ENCODE data around the gene WSB1.

DNA sequence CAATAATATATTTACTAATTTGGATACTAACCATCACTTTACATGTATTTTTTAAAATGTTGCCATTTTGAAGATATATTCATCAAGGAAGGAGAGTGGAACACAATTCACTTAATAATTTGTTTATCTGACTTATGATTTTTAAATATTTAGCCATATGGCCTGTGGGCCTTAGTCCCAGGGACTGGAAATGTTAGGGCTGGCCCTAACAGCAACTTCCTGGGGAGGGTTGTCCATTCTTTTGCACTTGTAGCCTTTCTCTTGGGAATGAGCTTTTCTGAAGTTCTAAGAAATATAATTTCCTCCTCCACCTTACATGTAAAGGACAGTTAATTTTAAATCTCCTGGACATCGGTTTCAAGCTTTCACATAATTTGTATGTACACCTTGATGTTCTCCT is 27.7 kb upstream of the WSB1 start:
- TF ChIP-seq POLR2AphosphoS5 (IDR thresholded peaks at IDR 0.05; ENCODE audit: low read depth, low read length): no peak
- no peak for TF ChIP-seq TAF1 (IDR thresholded peaks at IDR 0.05; ENCODE audit: borderline replicate concordance, low read depth, low read length)
- TF ChIP-seq POLR2A (IDR thresholded peaks at IDR 0.05; ENCODE audit: low read depth, low read length): no peak

Measured in GM12892 (cell line).